A549 (cell line): ENCODE results near the gene ENTPD7. TPM values are rescaled to one million over a fixed set of nuclear protein-coding genes. Genes with fewer than 3 reads are reported as not detected.
A peak's percentile ranks its signal among the peaks of the same experiment; 100 is the strongest.

Experiments used
- ATAC-seq, 2 experiments: fragments of 200-7000 bp in 1 of 2; fragments of >200 bp in 1 of 2; cut with Nextera tagmentation in 1 of 2; cut with Tn5 transposase in 1 of 2; 3 replicates each; pipeline versions ENCODE4 v1.8.0 to v1.9.1; 2018 to 2020; ENCODE audit warnings: mild to moderate bottlenecking in 1 of 2, moderate library complexity in 1 of 2
- CTCF ChIA-PET: fragments of 300-600 bp; sonication (Branson Sonifier 250); formaldehyde crosslinking; extraction: SDS; loops from one replicate; lab custom pipeline; 2021; ENCODE audit warnings: antibody characterized with exemption, inconsistent platforms; lab: Yijun Ruan, JAX
- POLR2A ChIA-PET: fragments of 350-600 bp; formaldehyde crosslinking; extraction: SDS; loops from one replicate; lab custom pipeline; 2021; ENCODE audit warnings: antibody characterized with exemption, inconsistent platforms; lab: Yijun Ruan, JAX
- DNase-seq, 2 experiments: peaks; one replicate each; pipeline versions ENCODE4 v3.0.0 to v3.0.0-alpha.2; 2011 to 2016; ENCODE audit warnings: low read depth in 1 of 2, low spot score in 1 of 2
- FAIRE-seq: peaks from 2 replicates; lab custom pipeline; 2011; peaks lifted over from hg19 to GRCh38; lab: Jason Lieb, UNC
- H3K27ac ChIP-seq, 2 experiments: fragments of >200 bp; sonication (Bioruptor Twin); formaldehyde crosslinking; 3 replicates each; pipeline ENCODE4 v1.5.1; 2016 to 2017
- H3K4me1 ChIP-seq: fragments of >200 bp; sonication (Bioruptor Twin); formaldehyde crosslinking; 3 replicates; pipeline ENCODE4 v1.6.1; 2016
- H3K4me2 ChIP-seq: fragments of >200 bp; sonication (Bioruptor Twin); formaldehyde crosslinking; 3 replicates; pipeline ENCODE4 v1.6.1; 2016
- H3K4me3 ChIP-seq: fragments of >200 bp; sonication (Bioruptor Twin); formaldehyde crosslinking; 3 replicates; pipeline ENCODE4 v1.5.1; 2016
- H3K9me3 ChIP-seq: fragments of >200 bp; sonication (Bioruptor Twin); formaldehyde crosslinking; 3 replicates; pipeline ENCODE4 v1.6.1; 2016
- ATOH8 ChIP-seq: fragments of 250-450 bp; sonication (Bioruptor Pico); IDR thresholded peaks from 2 replicates; pipeline ENCODE4 v1.5.0; 2020; ENCODE audit warnings: low read depth, mild to moderate bottlenecking, moderate library complexity
- BCL3 ChIP-seq: fragments of >200 bp; sonication (Bioruptor Twin); formaldehyde crosslinking; IDR thresholded peaks from 3 replicates; pipeline ENCODE4 v1.6.1; 2016
- BHLHE40 ChIP-seq: IDR thresholded peaks from 2 replicates; pipeline ENCODE4 v1.6.1; 2012; ENCODE audit warnings: low read depth, low read length, inconsistent platforms
- CBX2 ChIP-seq: fragments of 200-600 bp; sonication (generic); IDR thresholded peaks from 2 replicates; pipeline ENCODE4 v1.6.1; 2016; ENCODE audit warnings: low read depth, mild to moderate bottlenecking, borderline replicate concordance
- CBX8 ChIP-seq: fragments of 200-600 bp; sonication (generic); IDR thresholded peaks from 2 replicates; pipeline ENCODE4 v1.6.1; 2016
- CEBPB ChIP-seq, 2 experiments: fragments of >200 bp in 1 of 2; sonication (Bioruptor Twin) in 1 of 2; formaldehyde crosslinking in 1 of 2; IDR thresholded peaks; 2 replicates each; pipeline ENCODE4 v1.6.1; 2012 to 2016
- CHD2 ChIP-seq: fragments of 150-350 bp; IDR thresholded peaks from 2 replicates; pipeline ENCODE4 v1.6.1; 2014; ENCODE audit warnings: low read length; ENCODE audit not compliant: partially characterized antibody
- CHD4 ChIP-seq: fragments of 200-600 bp; sonication (generic); IDR thresholded peaks from 2 replicates; pipeline ENCODE4 v1.6.1; 2016; ENCODE audit warnings: antibody characterized with exemption, mild to moderate bottlenecking, borderline replicate concordance
- EHMT2 ChIP-seq: fragments of 200-600 bp; sonication (generic); IDR thresholded peaks from 2 replicates; pipeline ENCODE4 v1.6.1; 2016; ENCODE audit warnings: antibody characterized with exemption, low read depth, mild to moderate bottlenecking, moderate library complexity
- FOSB ChIP-seq: fragments of 250-450 bp; sonication (Bioruptor Pico); IDR thresholded peaks from 2 replicates; pipeline ENCODE4 v1.5.0; 2020; ENCODE audit warnings: mild to moderate bottlenecking, moderate library complexity
- HDAC2 ChIP-seq: fragments of 200-600 bp; sonication (generic); IDR thresholded peaks from 2 replicates; pipeline ENCODE4 v1.6.1; 2016
- HMGXB4 ChIP-seq: fragments of 250-450 bp; sonication (Bioruptor Pico); IDR thresholded peaks from 2 replicates; pipeline ENCODE4 v1.5.0; 2021; ENCODE audit warnings: mild to moderate bottlenecking, moderate library complexity, borderline replicate concordance
- HOXA7 ChIP-seq: fragments of 250-450 bp; sonication (Bioruptor Pico); IDR thresholded peaks from 2 replicates; pipeline ENCODE4 v1.5.0; 2020; ENCODE audit warnings: mild to moderate bottlenecking, moderate library complexity
- HOXB13 ChIP-seq: fragments of 250-450 bp; sonication (Bioruptor Pico); IDR thresholded peaks from 2 replicates; pipeline ENCODE4 v1.5.0; 2020; ENCODE audit warnings: low read depth, mild to moderate bottlenecking, moderate library complexity
- KDM1A ChIP-seq: fragments of 200-600 bp; sonication (generic); IDR thresholded peaks from 2 replicates; pipeline ENCODE4 v1.6.1; 2016; ENCODE audit warnings: low read depth, mild to moderate bottlenecking
- KDM5A ChIP-seq: fragments of 200-600 bp; sonication (generic); IDR thresholded peaks from 2 replicates; pipeline ENCODE4 v1.6.1; 2016; ENCODE audit warnings: antibody characterized with exemption, mild to moderate bottlenecking
- MAZ ChIP-seq: fragments of 150-350 bp; IDR thresholded peaks from 2 replicates; pipeline ENCODE4 v1.6.1; 2014; ENCODE audit warnings: antibody characterized with exemption, low read depth, low read length, borderline replicate concordance
- NFE2L2 ChIP-seq: fragments of 150-350 bp; conservative IDR thresholded peaks from 2 replicates; pipeline ENCODE4 v1.6.1; 2014; ENCODE audit warnings: low read length
- NR3C1 ChIP-seq: fragments of >200 bp; sonication (Bioruptor Twin); formaldehyde crosslinking; IDR thresholded peaks from 3 replicates; pipeline ENCODE4 v1.6.1; 2017
- RAD21 ChIP-seq, 2 experiments: fragments of >200 bp in 1 of 2; sonication (Bioruptor Twin) in 1 of 2; formaldehyde crosslinking in 1 of 2; IDR thresholded peaks in 1 of 2; conservative IDR thresholded peaks in 1 of 2; 2 replicates in 1 of 2; 3 replicates in 1 of 2; pipeline ENCODE4 v1.6.1; 2012 to 2018; ENCODE audit warnings: inconsistent platforms in 1 of 2
- RARB ChIP-seq: fragments of 250-450 bp; sonication (Bioruptor Pico); IDR thresholded peaks from 2 replicates; pipeline ENCODE4 v1.8.0; 2021; ENCODE audit warnings: mild to moderate bottlenecking, moderate library complexity
- RCOR1 ChIP-seq: fragments of 150-350 bp; IDR thresholded peaks from 2 replicates; pipeline ENCODE4 v1.6.1; 2014; ENCODE audit warnings: antibody characterized with exemption, low read length, low read depth
- RFX5 ChIP-seq: fragments of 450-650 bp; IDR thresholded peaks from 2 replicates; pipeline ENCODE4 v1.7.1; 2014; ENCODE audit warnings: antibody characterized with exemption, mild to moderate bottlenecking, moderate library complexity
- SREBF2 ChIP-seq: fragments of 450-650 bp; IDR thresholded peaks from 2 replicates; pipeline ENCODE4 v1.6.1; 2014; ENCODE audit warnings: mild to moderate bottlenecking, moderate library complexity
- TFCP2L1 ChIP-seq: fragments of 250-450 bp; sonication (Bioruptor Pico); IDR thresholded peaks from 2 replicates; pipeline ENCODE4 v1.5.0; 2021; ENCODE audit warnings: mild to moderate bottlenecking
- USF2 ChIP-seq: fragments of 450-650 bp; IDR thresholded peaks from 2 replicates; pipeline ENCODE4 v1.6.1; 2014; ENCODE audit warnings: antibody characterized with exemption
- ZNF302 ChIP-seq: fragments of 250-450 bp; sonication (Bioruptor Pico); IDR thresholded peaks from 2 replicates; pipeline ENCODE4 v1.9.0; 2021; ENCODE audit warnings: inconsistent platforms, mild to moderate bottlenecking, moderate library complexity
- WGBS: methylation state at CpG from one replicate; pipeline ENCODE4 v1.1.6; 2017; ENCODE audit errors: missing lambda C conversion rate; 5-methylcytosine and 5-hydroxymethylcytosine counted together
- polyA plus RNA-seq, 4 experiments: library from polyadenylated mRNA; depleted of rRNA in 3 of 4; stranded (reverse); fragments of >200 nt; fragmentation: RNase III in 1 of 4; extraction: RNeasy Plus Mini Kit Qiagen cat#74134 plus additional on column Dnase treatment in 1 of 4; gene quantifications; 2 replicates in 3 of 4; 3 replicates in 1 of 4; pipeline ENCODE4 v1.2.3, GENCODE V29; 2011 to 2017

ENTPD7 gene
- polyA plus RNA-seq, 2 of the 4 experiments (the other 2 are of a cell fraction) = 6.8 to 10.4 TPM

- Histone ChIP-seq H3K4me2 (no peak overlapping the region), H3K27ac (no peak overlapping the region), H3K4me3 (no peak overlapping the region), H3K9me3 (no peaks in the 10 kb centered on the region), H3K4me1 (peaks cover 25% of the 10 kb centered on the region)
- POLR2A ChIA-PET = no interaction called here
- DNase-seq (no peak), ATAC-seq (no peak), FAIRE-seq (no peak)
- 7% methylated on average over 1 of the region's 1 CpG for WGBS
- no peak for TF ChIP-seq CEBPB (IDR thresholded peaks at IDR 0.05)
- no peak for TF ChIP-seq KDM1A
- TF ChIP-seq CHD2 = no peak
- no peak for TF ChIP-seq SREBF2
- no peak for TF ChIP-seq CBX8
- no peak for TF ChIP-seq HOXB13 (CRISPR knock-in tag)
- no peak for TF ChIP-seq EHMT2
- no peak for TF ChIP-seq NR3C1
- no peak for TF ChIP-seq MAZ
- TF ChIP-seq CBX2 = no peak
- TF ChIP-seq HMGXB4 = no peak
- no peak for TF ChIP-seq CHD4
- TF ChIP-seq HDAC2 = no peak
- no peak for TF ChIP-seq TFCP2L1 (CRISPR knock-in tag)
- no peak for TF ChIP-seq FOSB (CRISPR knock-in tag)
- TF ChIP-seq BHLHE40 = no peak
- TF ChIP-seq USF2 = no peak
- CTCF ChIA-PET = interaction anchor here (0.6 to 1.1 kb wide), 4 partner anchors 10 to 51 kb away, joined by 3 read pairs; no protein-coding TSS in a partner anchor
Observed at GRCh38 chr10:99682032-99682431, 22.7 kb downstream of the ENTPD7 start.

- Histone ChIP-seq H3K27ac (no peak overlapping the region), H3K4me3 (no peak overlapping the region), H3K9me3 (no peaks in the 10 kb centered on the region), H3K4me1 (peaks cover 25% of the 10 kb centered on the region), H3K4me2 (no peak overlapping the region)
- DNase-seq (peak in 1 of 2 experiments; percentile 40), FAIRE-seq (no peak), ATAC-seq (peak; percentile 92 to 93; a peak in 5 of 6 replicates)
- WGBS = 35% methylated on average over 1 of the region's 1 CpG
- POLR2A ChIA-PET = interaction anchor here (0.6 to 1.1 kb wide), 2 partner anchors 15 to 61 kb away, joined by 3 read pairs; no protein-coding TSS in a partner anchor
- CTCF ChIA-PET = interaction anchor here (0.6 to 1.1 kb wide), 4 partner anchors 10 to 36 kb away, joined by 3 to 4 read pairs (median 3); no protein-coding TSS in a partner anchor
- TF ChIP-seq RFX5 (no peak), ATOH8 (CRISPR knock-in tag) (no peak), RARB (CRISPR knock-in tag) (no peak), RCOR1 (no peak), HDAC2 (no peak), NR3C1 (no peak), HOXA7 (CRISPR knock-in tag) (no peak), CHD2 (no peak), RAD21 (conservative IDR thresholded peaks at IDR 0.05 in 1 of 2, IDR thresholded peaks at IDR 0.05 in 1 of 2) (no peak), NFE2L2 (no peak), CBX2 (no peak), KDM5A (no peak), BCL3 (no peak), FOSB (CRISPR knock-in tag) (no peak), ZNF302 (CRISPR knock-in tag) (no peak)
Observed at GRCh38 chr10:99682752-99683151, 23.4 kb downstream of the ENTPD7 start.
